LNCAP (cell line): ENCODE results near the gene MYLK.

Source experiments
- CTCF ChIP-seq: fragments of 450-650 bp; IDR thresholded peaks from 2 replicates; pipeline ENCODE4 v1.5.1; 2017; ENCODE audit warnings: mild to moderate bottlenecking

MYLK gene

GRCh38 chr3:123723070-123723469 is 161.1 kb downstream of the MYLK start:
- TF ChIP-seq CTCF, result no peak

GRCh38 chr3:123722456-123722855 is 161.7 kb downstream of the MYLK start:
- no peak for TF ChIP-seq CTCF

GRCh38 chr3:123722021-123722420 is 162.1 kb downstream of the MYLK start:
- TF ChIP-seq CTCF, result no peak

- TF ChIP-seq CTCF, result no peak
Observed at GRCh38 chr3:123720638-123721037, 163.5 kb downstream of the MYLK start.

- no peak for TF ChIP-seq CTCF
Observed at GRCh38 chr3:123719862-123720453, 164.2 kb downstream of the MYLK start.

GRCh38 chr3:123719061-123719756 is 164.9 kb downstream of the MYLK start:
- TF ChIP-seq CTCF, result peak; percentile 68

GRCh38 chr3:123718108-123718507 is 166.0 kb downstream of the MYLK start:
- no peak for TF ChIP-seq CTCF
